ENCODE data around the gene PLEKHA5. TPM values are rescaled to one million over a fixed set of nuclear protein-coding genes. Genes with fewer than 3 reads are reported as not detected.

The PLEKHA5 gene
- total RNA-seq, 1 experiment from 2014 or later: 6.3 TPM

DNA sequence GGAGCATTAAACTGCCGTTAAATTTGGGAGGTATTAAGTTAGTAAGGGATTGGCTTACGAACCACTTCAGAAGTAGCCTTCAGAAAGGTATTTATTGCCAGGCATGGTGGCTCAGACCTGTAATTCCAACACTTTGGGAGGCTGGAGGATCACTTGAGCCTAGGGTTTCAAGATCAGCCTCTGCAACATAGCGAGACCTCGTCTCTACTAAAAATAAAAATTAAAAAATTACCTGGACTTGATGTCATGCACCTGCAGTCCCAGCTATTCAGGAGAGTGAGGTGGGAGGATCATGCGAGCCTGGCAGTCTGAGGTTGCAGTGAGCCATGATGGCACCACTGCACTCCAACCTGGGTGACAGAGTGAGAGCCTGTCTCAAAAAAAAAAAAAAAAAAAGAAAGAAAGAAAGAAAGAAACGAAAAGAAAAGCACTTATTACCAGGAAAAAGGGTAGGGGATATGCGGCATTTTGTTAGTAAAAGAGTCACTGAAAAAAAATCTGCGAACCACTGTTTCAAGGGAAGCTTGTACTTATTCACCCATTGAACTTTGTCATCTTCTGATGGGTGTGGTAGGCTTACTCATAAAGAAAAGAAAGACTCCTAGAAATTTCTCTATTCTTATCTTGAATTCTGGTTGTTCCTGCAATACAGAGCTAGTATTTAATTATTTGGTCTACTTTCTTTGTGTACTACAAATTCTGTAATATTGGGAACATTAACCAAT is 33.6 kb upstream of the PLEKHA5 start:
- intact Hi-C loops (cut with micrococcal nuclease; ENCODE audit: unreplicated experiment) (no loop called here), in situ Hi-C loops (cut with HindIII; ENCODE audit: low pct_unique_long_range_greater_than_20kb, low sequenced_read_pairs) (no loop called here)
- no peak for ATAC-seq
- Histone ChIP-seq H3K9me3 (ENCODE audit: control insufficient read depth, insufficient read depth, low read depth, low read length) (no peaks in the 10 kb centered on the region), H3K4me1 (ENCODE audit: control insufficient read depth, insufficient read depth, low read length) (no peaks in the 10 kb centered on the region), H3K27ac (ENCODE audit: low read length) (no peak overlapping the region), H3K36me3 (ENCODE audit: control insufficient read depth, insufficient read depth, low read length) (no peaks in the 10 kb centered on the region), H3K4me3 (ENCODE audit: low read depth in 2 of 2, low read length in 2 of 2) (no peak overlapping the region), H3K27me3 (ENCODE audit: control insufficient read depth, insufficient read depth, low read length) (no peaks in the 10 kb centered on the region)
- ChIA-PET POLR2A (no interaction called here), CTCF (no interaction called here)
- no TSS peak for BruUV-seq (replicated peaks)
- DNase-seq (ENCODE audit: low read depth, low spot score): no peak
- TF ChIP-seq SIN3A (IDR thresholded peaks at IDR 0.05; ENCODE audit: borderline replicate concordance, insufficient read depth, low read depth, low read length) (no peak), TCF7L2 (IDR thresholded peaks at IDR 0.05; ENCODE audit: low read depth, low read length) (no peak), CTCF (IDR thresholded peaks at IDR 0.05) (no peak), REST (IDR thresholded peaks at IDR 0.05; ENCODE audit: insufficient read depth in 1 of 2, low read depth in 2 of 2, low read length in 1 of 2) (no peak), POLR2AphosphoS5 (IDR thresholded peaks at IDR 0.05; ENCODE audit: low read depth, low read length) (no peak)

- in situ Hi-C loops (cut with HindIII; ENCODE audit: low pct_unique_long_range_greater_than_20kb, low sequenced_read_pairs) (no loop called here), intact Hi-C loops (cut with micrococcal nuclease; ENCODE audit: unreplicated experiment) (no loop called here)
- Histone ChIP-seq H3K27ac (ENCODE audit: low read length) (no peak overlapping the region), H3K27me3 (ENCODE audit: control insufficient read depth, insufficient read depth, low read length) (no peaks in the 10 kb centered on the region), H3K4me3 (ENCODE audit: low read depth in 2 of 2, low read length in 2 of 2) (no peak overlapping the region), H3K9me3 (ENCODE audit: control insufficient read depth, insufficient read depth, low read depth, low read length) (no peaks in the 10 kb centered on the region), H3K4me1 (ENCODE audit: control insufficient read depth, insufficient read depth, low read length) (no peaks in the 10 kb centered on the region), H3K36me3 (ENCODE audit: control insufficient read depth, insufficient read depth, low read length) (no peaks in the 10 kb centered on the region)
- DNase-seq (ENCODE audit: low read depth, low spot score) (no peak), ATAC-seq (no peak)
- ChIA-PET CTCF (no interaction called here), POLR2A (no interaction called here)
- BruUV-seq (replicated peaks): no TSS peak
- no peak for TF ChIP-seq REST (IDR thresholded peaks at IDR 0.05; ENCODE audit: insufficient read depth in 1 of 2, low read depth in 2 of 2, low read length in 1 of 2)
- TF ChIP-seq TCF7L2 (IDR thresholded peaks at IDR 0.05; ENCODE audit: low read depth, low read length): no peak
- no peak for TF ChIP-seq POLR2AphosphoS5 (IDR thresholded peaks at IDR 0.05; ENCODE audit: low read depth, low read length)
- no peak for TF ChIP-seq SIN3A (IDR thresholded peaks at IDR 0.05; ENCODE audit: borderline replicate concordance, insufficient read depth, low read depth, low read length)
- TF ChIP-seq CTCF (IDR thresholded peaks at IDR 0.05): no peak
Observed at GRCh38 chr12:19105463-19105862, 24.1 kb upstream of the PLEKHA5 start.
